KMS-11 (cell line): ENCODE data around the gene SMARCA4.

ENCODE experiments used
- H2AFZ ChIP-seq: fragments of 200-600 bp; sonication (generic); 2 replicates; pipeline ENCODE4 v1.6.1; 2016; ENCODE audit warnings: antibody characterized with exemption, mixed run types, low read depth
- H3K27ac ChIP-seq: fragments of 200-600 bp; sonication (generic); 2 replicates; pipeline ENCODE4 v1.6.1; 2016; ENCODE audit warnings: mild to moderate bottlenecking, mixed run types
- H3K27me3 ChIP-seq: fragments of 200-600 bp; sonication (generic); 2 replicates; pipeline ENCODE4 v1.6.1; 2017; ENCODE audit warnings: mild to moderate bottlenecking, low read depth, mixed run types, moderate library complexity; ENCODE audit not compliant: insufficient read depth
- H3K36me3 ChIP-seq: fragments of 200-600 bp; sonication (generic); 2 replicates; pipeline ENCODE4 v1.6.1; 2017; ENCODE audit warnings: mild to moderate bottlenecking, mixed run types; ENCODE audit not compliant: insufficient read depth
- H3K4me1 ChIP-seq: fragments of 200-600 bp; sonication (generic); 2 replicates; pipeline ENCODE4 v1.6.1; 2016; ENCODE audit warnings: mild to moderate bottlenecking, low read depth, mixed run types; ENCODE audit not compliant: poor library complexity, severe bottlenecking
- H3K4me2 ChIP-seq: fragments of 200-600 bp; sonication (generic); 2 replicates; pipeline ENCODE4 v1.7.0; 2016; ENCODE audit warnings: mild to moderate bottlenecking, mixed run types
- H3K4me3 ChIP-seq: fragments of 200-600 bp; sonication (generic); IDR thresholded peaks from 2 replicates; pipeline ENCODE4 v1.6.1; 2017; ENCODE audit warnings: low read depth, low read length, mixed read lengths; ENCODE audit not compliant: insufficient read depth
- H3K79me2 ChIP-seq: fragments of 200-600 bp; sonication (generic); 2 replicates; pipeline ENCODE4 v1.6.1; 2016; ENCODE audit warnings: low read depth, mixed run types; ENCODE audit not compliant: insufficient read depth
- H3K9ac ChIP-seq: fragments of 200-600 bp; sonication (generic); 2 replicates; pipeline ENCODE4 v1.6.1; 2016; ENCODE audit warnings: mild to moderate bottlenecking, mixed run types
- H4K20me1 ChIP-seq: fragments of 200-600 bp; sonication (generic); 2 replicates; pipeline ENCODE4 v1.6.1; 2016; ENCODE audit warnings: mild to moderate bottlenecking, mixed run types; ENCODE audit not compliant: insufficient read depth
- TF ChIP-seq, protein P1 (sequence below): fragments of 200-600 bp; sonication (generic); conservative IDR thresholded peaks from 2 replicates; pipeline ENCODE4 v1.6.1; 2017; ENCODE audit warnings: low read depth, mild to moderate bottlenecking, antibody characterized with exemption, low read length, moderate library complexity, mixed read lengths

Gene SMARCA4

DNA sequence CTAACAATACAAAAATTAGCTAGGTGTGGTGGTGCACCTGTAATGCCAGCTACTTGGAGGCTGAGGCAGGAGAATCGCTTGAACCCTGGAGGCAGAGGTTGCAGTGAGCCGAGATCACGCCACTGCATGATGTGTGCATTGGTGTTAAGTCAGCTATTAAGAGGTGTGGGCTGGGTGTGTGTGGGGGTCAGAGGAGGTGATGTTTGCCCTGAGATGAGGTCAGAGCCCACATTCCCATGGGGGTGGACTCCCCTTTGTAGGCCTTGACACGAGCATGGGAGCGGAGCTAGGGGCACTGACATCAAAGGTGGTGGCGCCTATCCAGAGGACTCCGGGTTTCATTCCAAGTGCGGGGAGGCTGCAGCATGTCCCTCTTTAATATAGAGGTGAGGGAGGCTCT is 93.8 kb downstream of the SMARCA4 start:
- Histone ChIP-seq H3K9ac (no peak overlapping the region), H3K4me3 (no peak overlapping the region), H3K79me2 (no peaks in the 10 kb centered on the region), H3K27me3 (no peaks in the 10 kb centered on the region), H3K4me1 (peaks cover 16% of the 10 kb centered on the region), H2AFZ (no peak overlapping the region), H3K4me2 (no peak overlapping the region), H4K20me1 (no peaks in the 10 kb centered on the region), H3K36me3 (no peaks in the 10 kb centered on the region), H3K27ac (no peak overlapping the region)
- TF ChIP-seq, protein P1, sequence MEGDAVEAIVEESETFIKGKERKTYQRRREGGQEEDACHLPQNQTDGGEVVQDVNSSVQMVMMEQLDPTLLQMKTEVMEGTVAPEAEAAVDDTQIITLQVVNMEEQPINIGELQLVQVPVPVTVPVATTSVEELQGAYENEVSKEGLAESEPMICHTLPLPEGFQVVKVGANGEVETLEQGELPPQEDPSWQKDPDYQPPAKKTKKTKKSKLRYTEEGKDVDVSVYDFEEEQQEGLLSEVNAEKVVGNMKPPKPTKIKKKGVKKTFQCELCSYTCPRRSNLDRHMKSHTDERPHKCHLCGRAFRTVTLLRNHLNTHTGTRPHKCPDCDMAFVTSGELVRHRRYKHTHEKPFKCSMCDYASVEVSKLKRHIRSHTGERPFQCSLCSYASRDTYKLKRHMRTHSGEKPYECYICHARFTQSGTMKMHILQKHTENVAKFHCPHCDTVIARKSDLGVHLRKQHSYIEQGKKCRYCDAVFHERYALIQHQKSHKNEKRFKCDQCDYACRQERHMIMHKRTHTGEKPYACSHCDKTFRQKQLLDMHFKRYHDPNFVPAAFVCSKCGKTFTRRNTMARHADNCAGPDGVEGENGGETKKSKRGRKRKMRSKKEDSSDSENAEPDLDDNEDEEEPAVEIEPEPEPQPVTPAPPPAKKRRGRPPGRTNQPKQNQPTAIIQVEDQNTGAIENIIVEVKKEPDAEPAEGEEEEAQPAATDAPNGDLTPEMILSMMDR = no peak

- no peak overlapping the region for H2AFZ ChIP-seq
- no peaks in the 10 kb centered on the region for H3K79me2 ChIP-seq
- no peak overlapping the region for H3K27ac ChIP-seq
- H4K20me1 ChIP-seq = no peaks in the 10 kb centered on the region
- H3K4me1 ChIP-seq = no peaks in the 10 kb centered on the region
- H3K36me3 ChIP-seq = no peaks in the 10 kb centered on the region
- no peaks in the 10 kb centered on the region for H3K27me3 ChIP-seq
- H3K4me2 ChIP-seq = no peak overlapping the region
- H3K4me3 ChIP-seq = no peak overlapping the region
- H3K9ac ChIP-seq = no peak overlapping the region
- TF ChIP-seq, protein P1 = no peak
Observed at GRCh38 chr19:11058246-11059030, 97.6 kb downstream of the SMARCA4 start.

DNA sequence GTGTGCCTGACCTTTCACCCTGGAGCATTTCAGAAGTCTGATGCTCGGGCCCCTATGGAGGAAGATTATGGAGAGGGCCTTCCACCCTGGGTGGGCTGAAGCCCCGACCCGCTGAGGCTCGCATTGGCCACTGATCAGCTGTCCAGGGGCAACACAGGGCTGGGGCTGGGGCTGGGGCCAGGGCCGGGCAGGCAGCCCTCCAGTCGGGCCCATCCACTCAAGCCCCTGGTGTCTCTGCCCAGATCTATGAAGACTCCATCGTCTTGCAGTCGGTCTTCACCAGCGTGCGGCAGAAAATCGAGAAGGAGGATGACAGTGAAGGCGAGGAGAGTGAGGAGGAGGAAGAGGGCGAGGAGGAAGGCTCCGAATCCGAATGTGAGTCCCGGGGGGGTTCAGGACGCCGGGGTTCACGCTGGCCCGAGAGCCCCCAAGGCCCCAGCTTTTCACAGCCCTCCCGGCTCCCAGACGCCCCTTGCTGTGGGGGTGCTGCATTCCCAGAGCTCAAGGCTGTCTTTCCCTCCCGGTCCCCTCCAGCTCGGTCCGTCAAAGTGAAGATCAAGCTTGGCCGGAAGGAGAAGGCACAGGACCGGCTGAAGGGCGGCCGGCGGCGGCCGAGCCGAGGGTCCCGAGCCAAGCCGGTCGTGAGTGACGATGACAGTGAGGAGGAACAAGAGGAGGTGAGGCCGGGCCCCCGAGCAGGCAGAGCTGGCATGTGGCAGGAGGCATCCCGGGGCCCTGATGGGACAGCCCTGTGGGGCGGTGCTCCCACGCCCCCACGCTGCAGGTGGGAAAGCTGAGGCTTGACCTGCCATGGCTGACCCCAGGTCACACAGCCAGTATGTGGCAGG is 98.9 kb downstream of the SMARCA4 start:
- H3K36me3 ChIP-seq = no peaks in the 10 kb centered on the region
- no peaks in the 10 kb centered on the region for H4K20me1 ChIP-seq
- no peaks in the 10 kb centered on the region for H3K27me3 ChIP-seq
- TF ChIP-seq, protein P1 = no peak
- H2AFZ ChIP-seq = no peak overlapping the region
- no peak overlapping the region for H3K4me3 ChIP-seq
- H3K4me2 ChIP-seq = no peak overlapping the region
- H3K9ac ChIP-seq = no peak overlapping the region
- H3K4me1 ChIP-seq = no peaks in the 10 kb centered on the region
- no peaks in the 10 kb centered on the region for H3K79me2 ChIP-seq
- H3K27ac ChIP-seq = no peak overlapping the region

DNA sequence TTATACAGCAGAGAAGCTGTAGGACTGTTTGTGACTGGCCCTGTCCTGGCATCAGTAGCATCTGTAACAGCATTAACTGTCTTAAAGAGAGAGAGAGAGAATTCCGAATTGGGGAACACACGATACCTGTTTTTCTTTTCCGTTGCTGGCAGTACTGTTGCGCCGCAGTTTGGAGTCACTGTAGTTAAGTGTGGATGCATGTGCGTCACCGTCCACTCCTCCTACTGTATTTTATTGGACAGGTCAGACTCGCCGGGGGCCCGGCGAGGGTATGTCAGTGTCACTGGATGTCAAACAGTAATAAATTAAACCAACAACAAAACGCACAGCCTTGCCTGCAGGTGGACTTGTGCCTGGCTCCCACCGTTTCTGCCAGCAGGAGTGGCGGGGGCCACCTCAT is 101.1 kb downstream of the SMARCA4 start:
- H2AFZ ChIP-seq = no peak overlapping the region
- H3K36me3 ChIP-seq = no peaks in the 10 kb centered on the region
- H3K79me2 ChIP-seq = no peaks in the 10 kb centered on the region
- H3K27ac ChIP-seq = no peak overlapping the region
- TF ChIP-seq, protein P1 = no peak
- H3K27me3 ChIP-seq = no peaks in the 10 kb centered on the region
- H3K4me3 ChIP-seq = no peak overlapping the region
- H3K4me2 ChIP-seq = no peak overlapping the region
- H3K4me1 ChIP-seq = no peaks in the 10 kb centered on the region
- H4K20me1 ChIP-seq = no peaks in the 10 kb centered on the region
- no peak overlapping the region for H3K9ac ChIP-seq
